HG03565 (cell line): ENCODE results near the gene LDLRAD3.

Experiments used
- ATAC-seq: cut with Tn5 transposase; IDR thresholded peaks from one replicate; pipeline ENCODE4 v1.9.1; 2021; ENCODE audit warnings: mild to moderate bottlenecking, moderate library complexity; ENCODE audit not compliant: unreplicated experiment

The LDLRAD3 gene

DNA sequence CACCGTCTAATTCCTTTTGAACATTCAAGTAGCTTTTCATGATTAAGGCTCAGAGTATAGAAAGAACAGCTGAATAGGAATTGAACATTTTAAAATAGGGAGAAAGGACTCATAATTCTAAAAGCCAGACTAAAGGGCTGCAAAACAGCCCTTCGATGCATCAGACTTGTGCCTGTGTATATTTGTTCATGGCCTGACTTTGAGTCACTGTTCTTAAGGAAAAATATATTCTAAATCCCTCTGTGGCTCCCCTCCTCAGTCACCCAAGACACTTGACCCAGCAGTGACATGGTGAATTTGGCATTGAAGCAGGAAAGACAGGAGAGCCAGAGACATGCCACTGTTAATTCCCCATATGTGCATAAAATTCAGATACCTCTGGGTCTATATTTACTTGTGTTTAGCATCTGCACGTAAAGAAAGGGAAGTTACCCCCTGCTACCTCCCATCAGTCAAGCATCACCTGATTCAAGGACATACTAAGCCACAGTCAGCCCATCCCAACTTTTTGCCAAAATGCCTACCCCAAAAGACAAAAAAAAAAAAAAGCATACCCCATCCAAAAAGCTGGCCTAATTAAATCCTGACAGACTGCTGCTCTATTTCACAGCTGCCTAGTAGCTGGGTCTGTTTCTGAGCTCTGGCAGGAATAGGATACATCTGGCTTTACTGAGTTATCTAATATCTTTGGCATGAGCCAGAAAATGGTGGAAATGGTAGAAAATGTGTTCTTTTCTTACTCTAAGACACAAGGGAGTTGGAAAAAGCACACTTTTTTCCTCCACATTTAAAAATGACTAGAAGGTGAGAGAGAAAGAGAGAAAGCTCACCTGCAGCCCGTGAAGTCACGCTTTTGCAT is 251.9 kb downstream of the LDLRAD3 start:
- no peak for ATAC-seq

DNA sequence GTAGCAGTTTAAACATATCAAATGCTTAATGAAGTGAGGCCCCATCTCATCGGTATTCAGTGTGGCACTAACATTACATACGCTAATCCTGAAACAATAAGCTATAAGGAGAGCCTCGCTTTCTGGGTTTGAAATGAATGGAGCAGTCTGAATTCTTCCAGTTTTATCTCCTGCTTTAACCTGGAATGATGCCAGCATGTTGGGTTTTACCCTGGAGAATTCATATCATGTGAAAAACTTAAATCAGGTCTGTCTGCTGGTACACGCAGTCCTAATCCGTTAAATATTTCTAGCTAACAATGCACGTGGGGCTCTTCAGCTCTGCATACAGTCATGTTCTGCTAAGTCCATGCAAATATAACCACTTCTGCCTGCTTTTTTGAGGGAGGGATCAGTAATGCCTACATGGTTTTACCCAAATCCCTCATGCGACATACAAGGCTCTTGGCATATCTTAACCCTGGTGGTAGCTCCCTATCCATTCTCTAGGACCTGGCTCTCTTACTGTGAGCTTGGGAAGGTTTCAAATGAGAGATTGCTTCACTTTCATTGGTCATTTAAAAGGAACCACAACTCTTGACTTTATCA is 252.6 kb downstream of the LDLRAD3 start:
- no peak for ATAC-seq

DNA sequence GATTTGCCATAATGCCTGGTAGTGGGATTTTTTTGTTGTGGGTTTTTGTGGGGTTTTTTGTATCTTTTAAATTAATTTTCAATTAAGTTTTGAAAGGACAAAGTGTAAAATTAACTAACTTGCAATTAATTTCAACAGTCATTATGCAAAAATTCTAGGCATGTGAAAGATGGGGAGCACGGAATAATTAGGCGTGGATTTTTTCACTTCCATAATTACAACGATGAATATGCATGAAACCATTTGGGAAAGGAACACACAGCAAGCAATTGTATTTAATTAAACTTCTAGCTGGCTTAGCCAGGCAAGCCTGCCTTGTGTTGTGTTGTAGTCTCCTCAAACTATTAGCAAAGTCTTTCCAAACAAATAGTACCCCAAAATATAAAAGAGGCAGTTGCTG is 257.5 kb downstream of the LDLRAD3 start:
- no peak for ATAC-seq

DNA sequence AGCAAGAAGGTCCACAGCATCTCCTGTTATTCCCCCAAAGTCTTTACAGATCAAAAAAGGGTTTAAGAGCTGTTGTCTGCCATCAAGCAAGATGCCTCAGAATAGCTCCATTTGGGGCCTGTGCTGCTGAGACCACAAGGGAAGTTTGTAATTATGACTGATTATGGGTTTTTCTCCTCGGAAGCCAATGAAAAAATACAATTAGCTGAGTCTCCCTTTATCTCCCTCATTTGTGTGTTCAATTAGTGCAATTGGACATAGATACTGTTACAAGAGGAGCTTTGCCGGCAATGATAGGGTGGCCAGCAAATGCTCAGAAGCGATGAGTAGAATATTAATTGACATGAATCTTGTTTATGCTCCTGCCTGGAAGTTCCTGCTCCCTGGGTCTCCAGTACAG is 261.7 kb downstream of the LDLRAD3 start:
- no peak for ATAC-seq

DNA sequence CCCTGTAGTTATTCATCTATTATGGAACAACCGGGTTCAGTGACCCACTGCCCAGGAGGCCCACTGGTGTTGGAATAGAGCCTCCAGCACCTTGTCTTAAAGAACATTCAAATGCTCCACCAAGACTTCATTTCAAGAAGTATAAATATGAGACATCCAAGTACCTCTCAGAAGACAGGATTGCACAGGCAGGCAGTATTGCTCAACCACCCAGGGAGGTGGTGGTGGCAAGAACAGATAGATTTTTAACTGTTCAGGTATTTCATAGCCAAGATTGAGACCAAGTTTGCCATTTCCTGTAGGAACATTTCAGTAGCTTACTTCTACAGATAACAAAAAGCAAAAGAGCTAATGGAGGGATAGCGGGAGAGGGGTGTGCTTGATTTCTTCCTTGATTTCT is 266.7 kb downstream of the LDLRAD3 start:
- ATAC-seq, result no peak

DNA sequence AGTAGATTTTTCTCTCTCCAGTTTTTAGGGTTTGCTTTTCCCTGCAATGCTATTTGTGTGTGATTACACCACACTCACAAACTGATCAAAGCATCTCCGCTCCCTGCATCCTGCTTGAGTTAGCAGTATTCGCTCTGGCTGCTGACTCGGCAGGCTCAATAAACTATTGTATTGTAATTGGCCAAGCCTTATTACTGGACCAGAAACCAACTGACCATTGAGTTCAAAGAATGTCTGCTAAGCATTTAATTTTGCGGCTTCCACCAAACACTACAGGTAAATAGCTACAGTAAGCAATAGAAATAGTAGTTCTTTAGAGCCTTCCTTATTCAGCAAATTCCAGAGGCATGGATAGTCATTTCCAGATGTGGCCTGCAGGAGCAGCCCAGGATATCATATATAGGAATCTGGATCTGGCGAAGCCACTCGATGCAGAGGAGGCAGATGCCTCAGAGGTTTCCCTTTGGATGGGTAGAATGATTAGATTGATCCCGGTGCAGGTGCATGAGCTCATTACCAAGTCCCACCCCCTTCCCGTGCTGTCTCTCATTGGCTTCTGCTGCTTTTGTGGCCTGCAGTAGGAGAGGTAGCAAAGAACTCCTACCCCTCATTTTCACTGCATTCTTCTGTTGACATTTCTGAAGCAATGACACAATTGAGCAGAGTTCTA is 268.0 kb downstream of the LDLRAD3 start:
- no peak for ATAC-seq

DNA sequence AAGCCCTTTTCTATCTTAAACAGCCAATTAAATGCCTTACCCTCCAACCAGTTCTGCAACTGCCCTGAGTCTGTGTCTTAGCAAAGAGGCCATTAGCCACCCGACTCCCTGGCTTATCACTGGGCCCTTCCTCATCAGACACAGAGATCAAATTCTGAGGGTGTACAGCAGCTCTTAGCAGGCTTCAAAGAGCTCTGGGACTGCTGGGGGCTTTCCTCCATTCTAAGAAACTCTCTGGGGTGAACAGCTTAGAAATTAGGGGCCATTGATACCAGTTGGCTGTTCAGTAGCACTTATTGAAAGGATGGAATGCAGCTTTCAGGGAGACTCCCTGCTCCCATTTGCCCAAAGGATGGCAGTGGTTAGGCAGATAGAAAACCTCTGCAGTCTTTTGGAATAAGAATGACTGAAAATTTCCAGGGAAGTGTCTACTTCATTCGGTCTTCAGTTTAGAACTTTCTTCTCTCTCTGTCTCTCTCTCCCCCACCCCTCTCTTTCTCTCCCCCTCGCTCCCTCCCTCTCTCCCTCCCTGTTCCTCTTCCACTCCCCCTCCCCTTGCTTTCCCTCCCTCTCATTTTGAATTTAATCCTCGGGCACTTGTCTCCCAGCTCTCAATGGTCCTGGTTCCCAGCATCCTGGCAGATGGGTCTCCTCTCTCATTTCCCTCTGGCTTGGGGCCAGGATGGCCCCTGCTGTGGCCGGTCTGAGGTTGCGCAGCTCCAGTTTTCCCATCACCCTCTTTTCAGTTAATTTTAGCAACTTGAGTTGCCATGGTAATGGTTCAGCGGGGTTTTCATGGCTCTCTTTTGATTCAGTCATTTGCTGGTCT is 268.9 kb downstream of the LDLRAD3 start:
- ATAC-seq, result no peak

DNA sequence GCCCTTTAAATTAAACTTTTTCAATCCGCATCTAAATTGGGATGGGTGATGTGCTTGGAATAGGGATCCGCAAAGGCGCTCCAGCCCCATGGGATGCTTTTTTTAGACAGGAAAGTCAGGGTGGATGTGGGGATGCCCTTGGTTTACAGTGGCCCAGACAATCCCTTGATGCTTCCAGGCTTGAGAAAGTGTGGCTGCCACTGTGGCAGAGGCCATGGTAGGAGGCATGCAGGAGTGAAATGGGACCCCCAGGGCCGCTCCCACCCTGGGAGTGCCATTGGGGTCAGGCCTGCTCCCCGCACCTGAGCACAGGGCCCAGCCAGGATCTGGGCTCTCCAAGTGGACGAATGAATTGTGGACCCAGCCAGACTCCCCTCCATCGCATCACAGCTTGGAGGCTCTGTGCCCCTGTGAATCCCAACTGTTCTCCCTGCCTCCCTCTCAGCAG is 269.6 kb downstream of the LDLRAD3 start:
- ATAC-seq, result no peak

DNA sequence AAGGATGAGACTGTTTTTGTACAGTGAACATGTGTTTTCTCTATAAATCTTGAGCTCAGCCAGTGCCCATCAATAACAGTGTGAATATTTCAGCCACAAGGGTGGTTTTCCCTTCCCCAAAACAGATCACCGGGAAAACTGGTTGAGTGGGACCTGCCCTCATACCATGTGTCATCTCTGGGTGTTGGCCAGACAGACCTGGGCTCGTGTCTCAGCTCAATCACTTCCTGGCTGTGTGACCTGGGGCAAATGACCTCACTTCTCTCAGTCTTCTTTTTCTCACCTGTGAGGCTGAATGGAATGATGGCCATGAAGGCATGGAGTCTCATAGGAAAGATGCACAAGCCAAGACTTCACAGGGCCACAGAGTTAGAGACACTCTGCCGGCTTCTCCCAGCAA is 270.6 kb downstream of the LDLRAD3 start:
- ATAC-seq, result no peak

DNA sequence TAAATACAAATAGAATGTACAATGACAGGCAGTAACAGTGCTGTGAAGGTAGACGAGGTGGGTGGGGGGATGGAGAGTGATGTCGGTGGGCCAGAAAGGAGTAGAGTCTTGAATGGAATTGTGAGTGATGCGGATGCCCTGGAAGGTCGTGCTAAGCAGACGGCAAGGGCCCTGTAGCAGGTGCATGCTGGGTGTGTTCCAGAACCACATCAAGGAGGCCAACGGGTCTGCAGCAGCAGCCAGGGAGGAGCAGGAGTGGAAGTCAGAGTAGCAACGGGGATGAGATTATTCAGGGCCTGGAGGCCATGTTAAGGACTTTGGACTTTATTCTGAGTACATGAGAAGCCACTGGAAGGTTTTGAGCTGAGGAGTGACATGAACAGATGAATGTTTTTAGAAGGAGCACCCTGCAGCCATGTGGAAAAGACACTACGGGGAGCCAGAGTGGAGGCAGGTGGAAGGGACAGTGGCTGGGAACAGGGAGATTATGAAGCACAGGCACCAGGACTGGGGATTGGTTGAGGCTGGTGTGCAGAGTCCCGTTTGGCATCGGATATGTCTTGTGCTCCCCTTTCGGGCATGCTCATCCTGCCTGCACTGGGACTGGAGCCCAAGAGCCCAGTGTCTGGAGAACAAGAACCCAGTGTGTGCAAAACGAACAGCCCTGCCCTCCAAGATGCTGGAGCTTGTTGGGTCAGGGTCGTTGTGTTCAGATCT is 271.3 kb downstream of the LDLRAD3 start:
- ATAC-seq, result no peak

DNA sequence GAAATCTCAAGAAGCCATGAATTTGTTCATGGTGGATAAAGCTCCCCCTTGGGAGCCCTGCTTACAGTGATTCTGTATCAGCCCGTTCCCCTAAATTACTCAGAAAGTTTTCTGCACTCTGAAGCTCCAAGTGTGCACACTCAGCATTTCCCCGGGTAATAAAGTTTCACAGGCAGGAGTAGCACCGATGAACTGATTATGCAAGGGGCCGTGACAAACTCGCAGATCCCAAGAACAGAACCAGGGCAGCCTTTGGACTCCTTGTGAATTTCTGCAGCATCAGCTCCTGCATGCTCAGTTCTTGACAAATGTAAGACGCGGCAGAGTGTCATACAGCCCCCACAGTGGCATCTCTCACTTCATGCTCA is 271.8 kb downstream of the LDLRAD3 start:
- ATAC-seq, result no peak

DNA sequence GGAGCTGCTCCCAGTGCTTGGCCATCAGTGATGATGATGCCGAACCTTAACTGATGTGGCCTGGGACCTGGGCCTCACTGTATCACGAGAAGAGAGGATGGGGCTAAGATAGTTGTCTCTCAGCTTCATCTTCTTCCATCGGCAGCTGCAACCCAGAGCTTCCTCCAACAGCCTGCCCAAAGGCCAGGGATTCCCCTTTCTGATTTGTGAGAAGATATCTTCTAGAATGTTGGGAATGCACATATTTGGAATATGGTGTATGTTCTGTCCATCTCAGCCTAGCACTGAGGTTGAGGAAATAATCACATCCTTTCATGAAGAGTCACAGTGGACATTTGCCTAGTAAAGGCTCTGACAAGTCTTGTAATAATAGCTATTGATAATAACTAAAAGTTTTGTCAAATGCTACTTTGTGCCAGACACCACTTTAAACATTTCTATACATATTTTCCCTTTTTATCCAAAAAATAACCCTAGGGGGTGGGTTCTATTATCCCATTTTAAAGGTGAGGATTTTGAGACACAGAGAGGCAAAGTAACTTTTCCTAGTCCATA is 272.3 kb downstream of the LDLRAD3 start:
- ATAC-seq, result no peak

DNA sequence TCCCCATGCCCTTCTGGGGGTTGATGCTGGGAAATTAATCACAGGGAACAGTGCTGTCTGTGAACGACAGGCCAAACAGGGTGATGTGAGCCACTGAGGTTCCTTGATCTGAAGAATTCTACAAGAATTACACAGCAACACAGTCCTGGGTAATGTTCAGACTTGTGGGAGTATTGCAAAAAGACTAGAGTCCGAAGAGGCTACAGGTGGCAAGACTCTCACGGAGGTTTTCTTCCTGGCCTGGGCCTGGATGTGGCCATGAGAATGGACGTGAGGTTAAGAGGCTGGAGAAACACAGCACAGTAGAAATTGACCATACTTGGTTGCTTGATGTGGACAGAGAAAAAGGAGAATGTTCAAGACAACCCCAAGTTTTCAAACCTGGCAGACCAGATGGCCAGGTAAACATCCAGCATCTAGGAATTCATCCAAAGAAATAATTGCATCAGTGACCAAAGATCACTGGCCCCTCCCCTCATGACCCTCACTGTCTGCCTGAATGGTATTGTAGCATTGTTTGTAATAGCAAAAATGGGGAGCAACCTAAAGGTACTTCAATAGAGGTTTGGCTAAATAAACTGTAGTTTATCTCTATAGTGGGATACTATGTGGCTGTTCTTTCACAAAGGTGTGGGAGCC is 274.5 kb downstream of the LDLRAD3 start:
- ATAC-seq, result no peak

DNA sequence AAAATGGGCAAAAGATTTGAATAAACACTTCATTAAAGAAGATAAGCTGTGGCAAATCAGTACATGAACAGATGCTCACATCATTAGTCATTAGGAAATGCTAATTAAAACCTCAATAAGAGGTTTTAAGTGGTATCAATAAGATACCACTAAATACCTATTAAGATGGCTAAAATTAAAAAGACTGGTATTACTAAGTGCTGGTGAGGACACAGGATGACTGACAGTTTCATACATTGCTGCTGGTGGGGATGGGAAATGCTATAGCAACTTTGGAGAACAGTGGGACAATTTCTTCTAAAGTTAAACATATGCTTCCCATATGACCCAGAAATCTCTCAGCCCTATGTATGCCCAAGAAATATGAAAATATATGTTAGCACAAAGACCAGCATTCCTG is 276.1 kb downstream of the LDLRAD3 start:
- no peak for ATAC-seq

DNA sequence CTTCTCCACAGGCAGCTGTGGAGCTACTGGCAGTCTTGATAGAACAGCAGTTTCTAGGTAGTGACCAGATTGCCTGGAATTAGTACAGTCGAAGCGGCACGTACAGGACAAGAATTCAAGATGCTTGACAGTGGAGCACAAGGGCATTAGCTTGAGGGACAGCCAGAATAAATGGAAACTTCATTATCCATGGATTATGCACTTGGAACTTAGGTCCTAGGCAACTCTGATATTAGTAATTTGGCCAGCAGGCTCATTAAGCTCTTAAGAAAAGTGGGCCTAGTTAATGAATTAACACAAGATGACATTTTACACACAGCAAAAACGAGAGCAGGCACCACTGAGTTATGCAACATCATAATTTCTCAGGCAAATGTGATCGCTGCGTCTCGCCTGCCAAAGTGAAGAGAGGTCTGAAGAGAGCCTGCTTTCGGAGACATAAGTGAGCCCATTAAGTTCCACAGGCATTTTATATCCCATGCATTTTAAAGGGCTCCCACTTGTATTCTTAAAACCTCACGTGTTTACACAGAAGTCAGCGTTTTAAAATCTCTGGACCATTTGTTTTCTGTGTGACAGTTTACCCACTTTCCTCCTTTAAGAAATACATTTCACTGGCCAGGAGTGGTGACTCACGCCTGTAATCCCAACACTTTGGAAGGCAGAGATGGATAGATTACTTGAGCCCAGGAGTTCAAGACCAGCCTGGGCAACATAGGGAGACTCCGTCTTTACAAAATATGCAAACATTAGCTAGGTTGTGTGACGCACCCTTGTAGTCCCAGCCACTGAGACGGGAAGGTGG is 279.2 kb downstream of the LDLRAD3 start:
- ATAC-seq, result no peak

DNA sequence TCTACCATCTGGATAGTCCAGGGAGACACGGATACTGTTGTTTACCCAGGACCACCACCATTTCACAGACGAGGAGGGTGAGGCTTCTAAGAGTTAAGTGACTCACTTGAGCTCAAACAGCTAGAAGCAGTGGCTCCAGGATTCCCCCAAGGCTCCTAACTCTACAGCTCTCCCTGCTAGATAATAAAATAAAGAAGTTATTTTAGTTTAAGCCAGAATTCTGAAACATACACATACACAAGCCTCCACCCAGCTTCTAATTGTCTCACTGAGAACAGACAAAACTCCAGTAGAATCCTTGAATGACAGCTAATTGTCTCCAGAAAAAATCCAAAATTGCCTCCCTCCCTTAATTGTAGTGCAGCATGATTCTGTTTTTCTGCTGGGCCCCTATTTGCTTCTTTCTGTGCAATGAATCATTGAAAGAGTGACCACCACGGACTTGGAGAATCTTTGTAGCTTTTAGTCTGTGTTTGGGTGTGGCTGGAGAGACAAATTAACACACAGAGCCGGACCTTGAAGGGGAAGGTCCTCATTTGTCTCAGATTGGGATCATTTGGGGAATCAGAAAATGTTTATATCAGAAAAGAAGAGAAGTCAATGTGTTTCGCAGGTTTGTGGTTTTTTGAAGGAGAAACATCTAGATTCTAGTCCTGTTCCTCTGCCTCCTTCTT is 280.5 kb downstream of the LDLRAD3 start:
- no peak for ATAC-seq

DNA sequence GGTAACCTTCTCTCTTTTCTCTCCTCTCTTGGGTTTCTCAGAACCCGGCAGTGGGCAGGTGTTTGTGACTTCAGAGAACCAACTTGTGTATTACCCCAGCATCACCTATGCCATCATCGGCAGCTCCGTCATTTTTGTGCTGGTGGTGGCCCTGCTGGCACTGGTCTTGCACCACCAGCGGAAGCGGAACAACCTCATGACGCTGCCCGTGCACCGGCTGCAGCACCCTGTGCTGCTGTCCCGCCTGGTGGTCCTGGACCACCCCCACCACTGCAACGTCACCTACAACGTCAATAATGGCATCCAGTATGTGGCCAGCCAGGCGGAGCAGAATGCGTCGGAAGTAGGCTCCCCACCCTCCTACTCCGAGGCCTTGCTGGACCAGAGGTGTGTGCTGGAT is 283.2 kb downstream of the LDLRAD3 start:
- ATAC-seq, result no peak

DNA sequence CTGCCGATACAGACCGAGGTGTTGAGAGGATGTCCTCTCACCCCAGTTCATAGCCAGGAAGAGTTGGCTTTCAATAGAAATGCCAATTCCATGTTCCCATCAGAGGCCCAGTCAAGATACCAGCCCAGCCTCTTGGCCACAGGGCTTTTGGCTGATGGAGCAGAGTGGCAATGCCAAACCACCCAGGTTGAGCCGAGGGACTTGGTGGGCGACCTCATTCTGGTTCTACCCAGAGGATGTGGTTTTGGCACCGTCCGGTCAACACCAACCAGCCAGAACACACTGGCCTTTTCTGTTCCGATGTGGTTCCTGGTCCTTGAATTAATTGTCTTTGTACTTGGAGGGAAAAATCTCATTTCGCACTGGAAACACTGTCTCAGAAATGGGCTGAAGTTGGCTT is 284.8 kb downstream of the LDLRAD3 start:
- ATAC-seq, result no peak
